ENCODE measurements around the gene DNAH8. TPM values are rescaled to one million over a fixed set of nuclear protein-coding genes. Genes with fewer than 3 reads are reported as not detected.

The DNAH8 gene
- total RNA-seq, 3 donors from 2014 or later (not counting 1 experiment from before 2014, with no cell fraction given), result 0.10 TPM; not detected in 2

DNA sequence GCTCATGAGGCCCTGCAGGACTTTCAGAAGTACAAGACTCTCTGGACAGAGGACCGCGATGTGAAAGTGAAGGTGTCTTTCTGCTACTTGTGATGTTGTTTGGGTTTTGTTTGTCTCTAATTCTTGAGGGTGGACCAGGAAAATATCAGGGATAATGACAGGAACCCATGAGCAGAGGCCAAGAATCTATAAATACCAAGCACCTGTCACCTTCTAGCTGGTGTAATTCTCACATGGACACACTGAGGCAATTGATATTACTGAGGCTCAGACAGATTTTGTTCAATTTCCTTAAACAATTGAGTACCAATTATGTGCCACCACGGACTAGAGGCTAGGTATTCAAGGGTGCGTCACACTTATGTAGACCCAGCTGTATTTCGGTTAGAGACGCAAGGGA, 107.9 kb downstream of the DNAH8 start:
- H3K27me3 ChIP-seq (ENCODE audit: control insufficient read depth, insufficient read depth, low read length), result peaks cover 4% of the 10 kb centered on the region
- intact Hi-C loops (cut with micrococcal nuclease), result no loop called here
- H3K9me3 ChIP-seq (ENCODE audit: control insufficient read depth, insufficient read depth, low read length), result no peaks in the 10 kb centered on the region
- TF ChIP-seq, protein P1, sequence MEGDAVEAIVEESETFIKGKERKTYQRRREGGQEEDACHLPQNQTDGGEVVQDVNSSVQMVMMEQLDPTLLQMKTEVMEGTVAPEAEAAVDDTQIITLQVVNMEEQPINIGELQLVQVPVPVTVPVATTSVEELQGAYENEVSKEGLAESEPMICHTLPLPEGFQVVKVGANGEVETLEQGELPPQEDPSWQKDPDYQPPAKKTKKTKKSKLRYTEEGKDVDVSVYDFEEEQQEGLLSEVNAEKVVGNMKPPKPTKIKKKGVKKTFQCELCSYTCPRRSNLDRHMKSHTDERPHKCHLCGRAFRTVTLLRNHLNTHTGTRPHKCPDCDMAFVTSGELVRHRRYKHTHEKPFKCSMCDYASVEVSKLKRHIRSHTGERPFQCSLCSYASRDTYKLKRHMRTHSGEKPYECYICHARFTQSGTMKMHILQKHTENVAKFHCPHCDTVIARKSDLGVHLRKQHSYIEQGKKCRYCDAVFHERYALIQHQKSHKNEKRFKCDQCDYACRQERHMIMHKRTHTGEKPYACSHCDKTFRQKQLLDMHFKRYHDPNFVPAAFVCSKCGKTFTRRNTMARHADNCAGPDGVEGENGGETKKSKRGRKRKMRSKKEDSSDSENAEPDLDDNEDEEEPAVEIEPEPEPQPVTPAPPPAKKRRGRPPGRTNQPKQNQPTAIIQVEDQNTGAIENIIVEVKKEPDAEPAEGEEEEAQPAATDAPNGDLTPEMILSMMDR (IDR thresholded peaks at IDR 0.05), result no peak
- Mint-ChIP-seq H3K9me3 (no peaks in the 10 kb centered on the region), H3K4me3 (no peak overlapping the region), H3K4me1 (no peaks in the 10 kb centered on the region), H3K27me3 (ENCODE audit: low read depth in 2 of 2) (peaks cover 15 to 60% of the 10 kb centered on the region in 2 donors), H3K27ac (no peak overlapping the region), H3K36me3 (no peaks in the 10 kb centered on the region)
- 86% methylated on average over 6 of the region's 6 CpGs for WGBS (ENCODE audit: insufficient coverage)
- no peak overlapping the region for H3K27ac ChIP-seq (ENCODE audit: low read length)
- H3K4me3 ChIP-seq (ENCODE audit: low read length), result no peak overlapping the region
- no peak for DNase-seq
- H3K36me3 ChIP-seq (ENCODE audit: control insufficient read depth, insufficient read depth, low read length), result no peaks in the 10 kb centered on the region
- ATAC-seq, result no peak
- no peaks in the 10 kb centered on the region for H3K4me1 ChIP-seq (ENCODE audit: control insufficient read depth, insufficient read depth, low read length)

DNA sequence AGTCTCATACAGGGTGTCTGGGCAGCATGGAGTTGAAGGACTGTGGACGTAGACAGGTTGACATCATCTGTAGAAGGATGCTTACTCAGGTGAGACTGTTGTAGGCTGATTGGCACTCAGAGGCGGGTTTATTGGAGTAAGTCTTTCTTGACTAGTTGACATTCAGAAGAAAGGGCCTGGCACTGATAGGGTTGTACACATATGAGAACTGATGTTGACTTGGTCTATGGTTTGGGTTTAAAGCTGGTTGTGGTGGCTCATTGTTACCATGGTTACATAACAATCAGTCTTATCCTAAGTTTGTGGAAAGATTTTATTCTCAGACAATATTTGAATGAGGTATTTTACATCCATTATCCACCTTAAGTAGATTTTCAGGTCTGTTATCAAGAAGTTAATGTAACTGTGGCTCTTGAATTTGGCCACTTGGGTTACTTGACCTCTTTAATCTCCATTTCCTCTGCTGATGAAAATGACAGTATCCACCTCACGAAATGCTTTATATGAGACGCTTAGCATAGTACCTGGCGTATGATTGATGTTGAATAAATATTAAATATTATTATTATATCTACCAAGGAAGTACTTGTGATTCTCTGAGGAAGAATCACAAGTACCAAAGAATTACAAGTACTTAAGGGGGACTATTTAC, 109.3 kb downstream of the DNAH8 start:
- Mint-ChIP-seq H3K4me3 (no peak overlapping the region), H3K27ac (no peak overlapping the region), H3K9me3 (no peaks in the 10 kb centered on the region), H3K4me1 (no peaks in the 10 kb centered on the region), H3K27me3 (ENCODE audit: low read depth in 2 of 2) (peaks cover 12 to 55% of the 10 kb centered on the region in 2 donors), H3K36me3 (no peaks in the 10 kb centered on the region)
- 92% methylated on average over 2 of the region's 5 CpGs for WGBS (ENCODE audit: insufficient coverage)
- no peak overlapping the region for H3K27ac ChIP-seq (ENCODE audit: low read length)
- intact Hi-C loops (cut with micrococcal nuclease), result no loop called here
- no peaks in the 10 kb centered on the region for H3K36me3 ChIP-seq (ENCODE audit: control insufficient read depth, insufficient read depth, low read length)
- no peak overlapping the region for H3K4me3 ChIP-seq (ENCODE audit: low read length)
- H3K9me3 ChIP-seq (ENCODE audit: control insufficient read depth, insufficient read depth, low read length), result no peaks in the 10 kb centered on the region
- DNase-seq (no peak), ATAC-seq (no peak)
- TF ChIP-seq, protein P1 (IDR thresholded peaks at IDR 0.05), result no peak
- H3K27me3 ChIP-seq (ENCODE audit: control insufficient read depth, insufficient read depth, low read length), result no peaks in the 10 kb centered on the region
- no peaks in the 10 kb centered on the region for H3K4me1 ChIP-seq (ENCODE audit: control insufficient read depth, insufficient read depth, low read length)

DNA sequence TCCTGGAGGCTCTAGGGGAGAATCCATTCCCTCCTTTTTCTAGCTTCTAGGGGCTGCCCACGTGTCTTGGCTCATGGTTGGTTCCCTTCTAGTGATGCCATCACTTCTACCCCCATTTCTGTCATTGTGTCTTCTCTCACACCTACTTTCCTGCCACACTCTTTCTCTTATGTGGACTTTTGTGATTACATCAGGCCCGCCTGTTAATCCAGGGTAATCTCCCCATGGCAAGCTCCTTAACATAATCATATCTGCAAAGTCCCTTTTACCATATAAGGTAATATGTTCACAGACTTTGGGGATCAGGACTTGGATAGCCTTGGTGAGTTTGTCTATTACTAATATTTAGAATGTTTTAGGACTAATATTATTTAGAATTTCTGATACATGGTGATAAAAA, 111.9 kb downstream of the DNAH8 start:
- no peak overlapping the region for H3K4me3 Mint-ChIP-seq
- Histone ChIP-seq H3K27ac (ENCODE audit: low read length) (no peak overlapping the region), H3K4me1 (ENCODE audit: control insufficient read depth, insufficient read depth, low read length) (no peaks in the 10 kb centered on the region), H3K36me3 (ENCODE audit: control insufficient read depth, insufficient read depth, low read length) (no peaks in the 10 kb centered on the region), H3K4me3 (ENCODE audit: low read length) (no peak overlapping the region), H3K9me3 (ENCODE audit: control insufficient read depth, insufficient read depth, low read length) (no peaks in the 10 kb centered on the region), H3K27me3 (ENCODE audit: control insufficient read depth, insufficient read depth, low read length) (no peaks in the 10 kb centered on the region)
- H3K4me1 Mint-ChIP-seq, result no peaks in the 10 kb centered on the region
- H3K27ac Mint-ChIP-seq, result no peak overlapping the region
- ATAC-seq (no peak), DNase-seq (no peak)
- TF ChIP-seq, protein P1 (IDR thresholded peaks at IDR 0.05), result no peak
- intact Hi-C loops (cut with micrococcal nuclease), result no loop called here
- WGBS (ENCODE audit: insufficient coverage), result 82% methylated on average over 2 of the region's 2 CpGs
- H3K27me3 Mint-ChIP-seq (ENCODE audit: low read depth in 2 of 2), result peaks cover 16 to 41% of the 10 kb centered on the region in 2 donors
- H3K9me3 Mint-ChIP-seq, result no peaks in the 10 kb centered on the region
- no peaks in the 10 kb centered on the region for H3K36me3 Mint-ChIP-seq

DNA sequence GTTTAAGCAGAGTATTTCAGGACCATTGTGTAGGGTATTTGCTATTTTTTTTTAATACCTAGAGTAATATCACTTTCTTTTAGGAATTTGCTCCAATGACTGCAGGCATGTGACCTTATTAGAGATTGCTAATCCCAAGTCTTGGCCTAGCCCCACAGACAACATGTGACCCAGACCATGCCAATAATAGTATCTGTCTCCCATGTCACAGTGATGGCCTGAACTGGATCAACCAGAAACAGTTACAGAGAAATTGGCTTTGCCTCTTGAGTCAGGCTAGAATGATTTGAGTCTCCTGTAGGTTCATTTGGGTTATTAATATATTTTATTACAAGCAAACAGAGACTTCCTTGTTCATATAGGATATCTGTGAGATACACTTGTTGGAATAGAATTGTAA, 116.8 kb downstream of the DNAH8 start:
- no peak overlapping the region for H3K27ac Mint-ChIP-seq
- H3K9me3 Mint-ChIP-seq, result no peaks in the 10 kb centered on the region
- no peaks in the 10 kb centered on the region for H3K4me1 Mint-ChIP-seq
- no peaks in the 10 kb centered on the region for H3K9me3 ChIP-seq (ENCODE audit: control insufficient read depth, insufficient read depth, low read length)
- ATAC-seq (no peak), DNase-seq (no peak)
- H3K27me3 ChIP-seq (ENCODE audit: control insufficient read depth, insufficient read depth, low read length), result no peaks in the 10 kb centered on the region
- no peak overlapping the region for H3K27ac ChIP-seq (ENCODE audit: low read length)
- no peaks in the 10 kb centered on the region for H3K36me3 Mint-ChIP-seq
- H3K4me3 Mint-ChIP-seq, result no peak overlapping the region
- H3K36me3 ChIP-seq (ENCODE audit: control insufficient read depth, insufficient read depth, low read length), result no peaks in the 10 kb centered on the region
- no peaks in the 10 kb centered on the region for H3K4me1 ChIP-seq (ENCODE audit: control insufficient read depth, insufficient read depth, low read length)
- TF ChIP-seq, protein P1 (IDR thresholded peaks at IDR 0.05), result no peak
- H3K27me3 Mint-ChIP-seq (ENCODE audit: low read depth in 2 of 2), result peaks cover 24 to 32% of the 10 kb centered on the region in 2 donors
- intact Hi-C loops (cut with micrococcal nuclease), result no loop called here
- no peak overlapping the region for H3K4me3 ChIP-seq (ENCODE audit: low read length)
